OCI-LY3 (cell line): ENCODE measurements around the gene LPP.

Source experiments
- CTCF ChIP-seq: fragments of 200-600, 300-600 bp; sonication (generic); IDR thresholded peaks from 2 replicates; pipeline ENCODE4 v1.5.1; 2014; ENCODE audit warnings: antibody characterized with exemption, low read length, low read depth
- EZH2phosphoT487 ChIP-seq: fragments of 200-600 bp; shearing (Covaris generic); IDR thresholded peaks from 2 replicates; pipeline ENCODE4 v1.6.1; 2018; ENCODE audit warnings: antibody characterized with exemption, mixed run types, low read depth

GRCh38 chr3:188113756-188114155 is 40.2 kb upstream of the LPP start:
- TF ChIP-seq CTCF: no peak
- TF ChIP-seq EZH2phosphoT487: no peak
